ENCODE results near the gene ATM.
"Not testable (repeated sequence)": the region's sequence is repeated elsewhere in the genome, so short reads cannot be mapped to it uniquely, and the experiment has no call there.

The ATM gene

GRCh38 chr11:108345767-108346166 is 122.9 kb downstream of the ATM start:
- TF ChIP-seq POLR2AphosphoS5 (IDR thresholded peaks at IDR 0.05; ENCODE audit: low read depth, low read length): no peak
- TF ChIP-seq POLR2A (IDR thresholded peaks at IDR 0.05; ENCODE audit: low read depth, low read length): no peak
- no peak for TF ChIP-seq TAF1 (IDR thresholded peaks at IDR 0.05; ENCODE audit: borderline replicate concordance, low read depth, low read length)
- no peak for FAIRE-seq
- no peak for DNase-seq (ENCODE audit: insufficient read length)

GRCh38 chr11:108346451-108346850 is 123.6 kb downstream of the ATM start:
- FAIRE-seq: no peak
- no peak for DNase-seq (ENCODE audit: insufficient read length)
- TF ChIP-seq POLR2A (IDR thresholded peaks at IDR 0.05; ENCODE audit: low read depth, low read length) (no peak), TAF1 (IDR thresholded peaks at IDR 0.05; ENCODE audit: borderline replicate concordance, low read depth, low read length) (no peak), POLR2AphosphoS5 (IDR thresholded peaks at IDR 0.05; ENCODE audit: low read depth, low read length) (no peak)

- TF ChIP-seq POLR2AphosphoS5 (IDR thresholded peaks at IDR 0.05; ENCODE audit: low read depth, low read length): no peak
- TF ChIP-seq TAF1 (IDR thresholded peaks at IDR 0.05; ENCODE audit: borderline replicate concordance, low read depth, low read length): no peak
- no peak for TF ChIP-seq POLR2A (IDR thresholded peaks at IDR 0.05; ENCODE audit: low read depth, low read length)
- no peak for FAIRE-seq
- DNase-seq (ENCODE audit: insufficient read length): no peak
Observed at GRCh38 chr11:108351468-108351867, 128.6 kb downstream of the ATM start.

- no peak for DNase-seq (ENCODE audit: insufficient read length)
- peak; percentile 33 for FAIRE-seq
- TF ChIP-seq POLR2AphosphoS5 (IDR thresholded peaks at IDR 0.05; ENCODE audit: low read depth, low read length) (no peak), TAF1 (IDR thresholded peaks at IDR 0.05; ENCODE audit: borderline replicate concordance, low read depth, low read length) (no peak), POLR2A (IDR thresholded peaks at IDR 0.05; ENCODE audit: low read depth, low read length) (no peak)
Observed at GRCh38 chr11:108364159-108364558, 141.3 kb downstream of the ATM start.

GRCh38 chr11:108368134-108368533 is 145.3 kb downstream of the ATM start:
- FAIRE-seq (no peak), DNase-seq (ENCODE audit: insufficient read length) (no peak)
- TF ChIP-seq TAF1 (IDR thresholded peaks at IDR 0.05; ENCODE audit: borderline replicate concordance, low read depth, low read length) (no peak), POLR2A (IDR thresholded peaks at IDR 0.05; ENCODE audit: low read depth, low read length) (no peak), POLR2AphosphoS5 (IDR thresholded peaks at IDR 0.05; ENCODE audit: low read depth, low read length) (no peak)

- TF ChIP-seq TAF1 (IDR thresholded peaks at IDR 0.05; ENCODE audit: borderline replicate concordance, low read depth, low read length): no peak
- no peak for TF ChIP-seq POLR2AphosphoS5 (IDR thresholded peaks at IDR 0.05; ENCODE audit: low read depth, low read length)
- no peak for TF ChIP-seq POLR2A (IDR thresholded peaks at IDR 0.05; ENCODE audit: low read depth, low read length)
- no peak for FAIRE-seq
- no peak for DNase-seq (ENCODE audit: insufficient read length)
Observed at GRCh38 chr11:108369064-108369463, 146.2 kb downstream of the ATM start.

GRCh38 chr11:108370315-108370714 is 147.4 kb downstream of the ATM start:
- no peak for TF ChIP-seq TAF1 (IDR thresholded peaks at IDR 0.05; ENCODE audit: borderline replicate concordance, low read depth, low read length)
- no peak for TF ChIP-seq POLR2AphosphoS5 (IDR thresholded peaks at IDR 0.05; ENCODE audit: low read depth, low read length)
- no peak for TF ChIP-seq POLR2A (IDR thresholded peaks at IDR 0.05; ENCODE audit: low read depth, low read length)
- DNase-seq (ENCODE audit: insufficient read length): no peak
- peak; percentile 21 for FAIRE-seq

- DNase-seq (ENCODE audit: insufficient read length) (no peak), FAIRE-seq (no peak)
- no peak for TF ChIP-seq POLR2A (IDR thresholded peaks at IDR 0.05; ENCODE audit: low read depth, low read length)
Observed at GRCh38 chr11:108370990-108371389, 148.1 kb downstream of the ATM start.

- FAIRE-seq; DNase-seq (ENCODE audit: insufficient read length): not testable (repeated sequence)
Observed at GRCh38 chr11:108373505-108373904, 150.6 kb downstream of the ATM start.

GRCh38 chr11:108388576-108388975 is 165.7 kb downstream of the ATM start:
- TF ChIP-seq POLR2A (IDR thresholded peaks at IDR 0.05; ENCODE audit: low read depth, low read length) (no peak), POLR2AphosphoS5 (IDR thresholded peaks at IDR 0.05; ENCODE audit: low read depth, low read length) (no peak), TAF1 (IDR thresholded peaks at IDR 0.05; ENCODE audit: borderline replicate concordance, low read depth, low read length) (no peak)
- DNase-seq (ENCODE audit: insufficient read length) (no peak), FAIRE-seq (no peak)

- no peak for FAIRE-seq
- no peak for DNase-seq (ENCODE audit: insufficient read length)
- TF ChIP-seq POLR2A (IDR thresholded peaks at IDR 0.05; ENCODE audit: low read depth, low read length) (no peak), TAF1 (IDR thresholded peaks at IDR 0.05; ENCODE audit: borderline replicate concordance, low read depth, low read length) (no peak), POLR2AphosphoS5 (IDR thresholded peaks at IDR 0.05; ENCODE audit: low read depth, low read length) (no peak)
Observed at GRCh38 chr11:108392353-108392752, 169.5 kb downstream of the ATM start.

GRCh38 chr11:108393046-108393445 is 170.2 kb downstream of the ATM start:
- DNase-seq (ENCODE audit: insufficient read length) (no peak), FAIRE-seq (no peak)
- TF ChIP-seq POLR2AphosphoS5 (IDR thresholded peaks at IDR 0.05; ENCODE audit: low read depth, low read length) (no peak), TAF1 (IDR thresholded peaks at IDR 0.05; ENCODE audit: borderline replicate concordance, low read depth, low read length) (no peak), POLR2A (IDR thresholded peaks at IDR 0.05; ENCODE audit: low read depth, low read length) (no peak)

- TF ChIP-seq POLR2AphosphoS5 (IDR thresholded peaks at IDR 0.05; ENCODE audit: low read depth, low read length) (no peak), POLR2A (IDR thresholded peaks at IDR 0.05; ENCODE audit: low read depth, low read length) (no peak), TAF1 (IDR thresholded peaks at IDR 0.05; ENCODE audit: borderline replicate concordance, low read depth, low read length) (no peak)
- FAIRE-seq: no peak
Observed at GRCh38 chr11:108394744-108395284, 171.9 kb downstream of the ATM start.

GRCh38 chr11:108396672-108397071 is 173.8 kb downstream of the ATM start:
- DNase-seq (ENCODE audit: insufficient read length); FAIRE-seq: not testable (repeated sequence)

More at GRCh38 chr11:108394744-108395284, 171.9 kb downstream of the ATM start:
- no peak for DNase-seq (ENCODE audit: insufficient read length)

Data from GM12892 (cell line).